ENCODE data around the gene ACBD6. TPM values are rescaled to one million over a fixed set of nuclear protein-coding genes. Genes with fewer than 3 reads are reported as not detected.
A peak's percentile ranks its signal among the peaks of the same experiment; 100 is the strongest.

Gene ACBD6
- total and polyA plus RNA-seq, 2 experiments from 2014 or later = 75.7 to 88.8 TPM

DNA sequence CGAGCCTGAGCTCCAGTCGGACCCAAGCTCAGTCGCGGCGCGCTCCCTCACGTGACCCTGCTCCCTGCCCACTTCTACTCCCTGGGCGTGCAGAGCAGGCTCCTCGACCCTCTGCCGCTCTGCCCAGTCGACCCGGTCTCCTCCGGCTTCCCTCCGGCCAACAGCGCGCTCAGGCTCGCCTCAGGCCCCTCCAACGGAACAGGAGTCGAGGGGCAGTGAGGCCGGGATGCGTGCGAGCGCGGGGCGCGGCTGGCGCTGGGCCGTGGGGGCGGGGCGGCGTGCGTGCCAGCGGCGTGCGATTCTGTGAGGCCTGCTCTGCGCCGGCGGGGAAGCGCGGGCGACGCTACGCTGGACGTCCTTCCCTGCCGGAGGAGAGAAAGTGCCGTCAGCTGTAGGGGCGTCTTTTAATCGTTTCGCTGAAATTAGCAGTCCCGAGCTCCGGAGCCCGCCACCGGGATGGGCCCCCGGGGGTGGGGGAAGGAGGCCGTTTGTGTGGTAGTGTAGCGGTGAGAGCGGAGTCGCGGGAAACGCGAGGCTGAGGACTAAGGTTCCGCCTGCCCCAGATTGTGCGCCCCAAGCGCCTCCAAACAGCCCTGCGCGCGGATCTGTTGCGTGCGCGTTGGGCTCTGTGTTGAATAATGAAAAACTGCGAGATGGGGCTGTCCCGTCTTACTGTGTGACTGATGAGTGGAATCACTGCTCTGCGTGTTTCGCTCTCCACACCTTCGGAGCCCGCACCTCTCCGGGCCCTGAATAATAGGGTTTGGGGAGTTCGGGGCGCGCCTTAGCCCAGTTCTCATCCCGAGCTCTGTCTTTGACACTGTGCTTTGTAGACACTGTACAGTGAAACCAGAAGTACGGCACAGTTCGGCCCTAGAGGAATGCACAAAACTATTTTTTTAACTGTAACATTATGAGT is at the start of gene ACBD6 (continued):
- TF ChIP-seq, protein P1, sequence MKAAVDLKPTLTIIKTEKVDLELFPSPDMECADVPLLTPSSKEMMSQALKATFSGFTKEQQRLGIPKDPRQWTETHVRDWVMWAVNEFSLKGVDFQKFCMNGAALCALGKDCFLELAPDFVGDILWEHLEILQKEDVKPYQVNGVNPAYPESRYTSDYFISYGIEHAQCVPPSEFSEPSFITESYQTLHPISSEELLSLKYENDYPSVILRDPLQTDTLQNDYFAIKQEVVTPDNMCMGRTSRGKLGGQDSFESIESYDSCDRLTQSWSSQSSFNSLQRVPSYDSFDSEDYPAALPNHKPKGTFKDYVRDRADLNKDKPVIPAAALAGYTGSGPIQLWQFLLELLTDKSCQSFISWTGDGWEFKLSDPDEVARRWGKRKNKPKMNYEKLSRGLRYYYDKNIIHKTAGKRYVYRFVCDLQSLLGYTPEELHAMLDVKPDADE (IDR thresholded peaks at IDR 0.05) = peak; percentile 33

DNA sequence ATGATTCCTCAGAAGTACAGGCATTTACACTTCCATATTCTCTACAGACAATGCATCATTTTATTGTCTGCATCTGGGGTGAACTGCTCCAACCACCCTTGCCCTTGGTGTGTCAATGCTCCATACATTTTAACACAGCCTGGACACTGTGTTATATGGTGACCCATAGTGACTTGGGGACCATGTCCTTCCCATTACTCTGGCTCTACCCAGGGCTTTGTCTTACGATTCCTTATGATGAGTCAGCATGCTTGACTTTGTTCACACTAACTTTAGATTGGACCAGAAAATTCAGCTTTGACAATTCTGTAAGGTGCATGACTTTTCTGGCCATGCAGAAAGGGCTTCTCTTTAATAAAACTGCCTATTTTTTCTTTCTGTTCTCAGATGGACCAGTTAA is 49.6 kb upstream of the ACBD6 start:
- DNase-seq (ENCODE audit: low spot score) (no peak), ATAC-seq (no peak)
- TF ChIP-seq EZH2 (IDR thresholded peaks at IDR 0.05; ENCODE audit: low read depth, unreplicated experiment) (no peak), STAT1 (IDR thresholded peaks at IDR 0.05; ENCODE audit: unreplicated experiment) (no peak), ZNF114 (CRISPR knock-in tag; IDR thresholded peaks at IDR 0.05) (no peak)
- TF ChIP-seq, protein P2, sequence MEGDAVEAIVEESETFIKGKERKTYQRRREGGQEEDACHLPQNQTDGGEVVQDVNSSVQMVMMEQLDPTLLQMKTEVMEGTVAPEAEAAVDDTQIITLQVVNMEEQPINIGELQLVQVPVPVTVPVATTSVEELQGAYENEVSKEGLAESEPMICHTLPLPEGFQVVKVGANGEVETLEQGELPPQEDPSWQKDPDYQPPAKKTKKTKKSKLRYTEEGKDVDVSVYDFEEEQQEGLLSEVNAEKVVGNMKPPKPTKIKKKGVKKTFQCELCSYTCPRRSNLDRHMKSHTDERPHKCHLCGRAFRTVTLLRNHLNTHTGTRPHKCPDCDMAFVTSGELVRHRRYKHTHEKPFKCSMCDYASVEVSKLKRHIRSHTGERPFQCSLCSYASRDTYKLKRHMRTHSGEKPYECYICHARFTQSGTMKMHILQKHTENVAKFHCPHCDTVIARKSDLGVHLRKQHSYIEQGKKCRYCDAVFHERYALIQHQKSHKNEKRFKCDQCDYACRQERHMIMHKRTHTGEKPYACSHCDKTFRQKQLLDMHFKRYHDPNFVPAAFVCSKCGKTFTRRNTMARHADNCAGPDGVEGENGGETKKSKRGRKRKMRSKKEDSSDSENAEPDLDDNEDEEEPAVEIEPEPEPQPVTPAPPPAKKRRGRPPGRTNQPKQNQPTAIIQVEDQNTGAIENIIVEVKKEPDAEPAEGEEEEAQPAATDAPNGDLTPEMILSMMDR (conservative IDR thresholded peaks at IDR 0.05; ENCODE audit: low read depth in 2 of 2) = no peak
- TF ChIP-seq, protein P3, sequence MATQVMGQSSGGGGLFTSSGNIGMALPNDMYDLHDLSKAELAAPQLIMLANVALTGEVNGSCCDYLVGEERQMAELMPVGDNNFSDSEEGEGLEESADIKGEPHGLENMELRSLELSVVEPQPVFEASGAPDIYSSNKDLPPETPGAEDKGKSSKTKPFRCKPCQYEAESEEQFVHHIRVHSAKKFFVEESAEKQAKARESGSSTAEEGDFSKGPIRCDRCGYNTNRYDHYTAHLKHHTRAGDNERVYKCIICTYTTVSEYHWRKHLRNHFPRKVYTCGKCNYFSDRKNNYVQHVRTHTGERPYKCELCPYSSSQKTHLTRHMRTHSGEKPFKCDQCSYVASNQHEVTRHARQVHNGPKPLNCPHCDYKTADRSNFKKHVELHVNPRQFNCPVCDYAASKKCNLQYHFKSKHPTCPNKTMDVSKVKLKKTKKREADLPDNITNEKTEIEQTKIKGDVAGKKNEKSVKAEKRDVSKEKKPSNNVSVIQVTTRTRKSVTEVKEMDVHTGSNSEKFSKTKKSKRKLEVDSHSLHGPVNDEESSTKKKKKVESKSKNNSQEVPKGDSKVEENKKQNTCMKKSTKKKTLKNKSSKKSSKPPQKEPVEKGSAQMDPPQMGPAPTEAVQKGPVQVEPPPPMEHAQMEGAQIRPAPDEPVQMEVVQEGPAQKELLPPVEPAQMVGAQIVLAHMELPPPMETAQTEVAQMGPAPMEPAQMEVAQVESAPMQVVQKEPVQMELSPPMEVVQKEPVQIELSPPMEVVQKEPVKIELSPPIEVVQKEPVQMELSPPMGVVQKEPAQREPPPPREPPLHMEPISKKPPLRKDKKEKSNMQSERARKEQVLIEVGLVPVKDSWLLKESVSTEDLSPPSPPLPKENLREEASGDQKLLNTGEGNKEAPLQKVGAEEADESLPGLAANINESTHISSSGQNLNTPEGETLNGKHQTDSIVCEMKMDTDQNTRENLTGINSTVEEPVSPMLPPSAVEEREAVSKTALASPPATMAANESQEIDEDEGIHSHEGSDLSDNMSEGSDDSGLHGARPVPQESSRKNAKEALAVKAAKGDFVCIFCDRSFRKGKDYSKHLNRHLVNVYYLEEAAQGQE (IDR thresholded peaks at IDR 0.05; ENCODE audit: unreplicated experiment) = no peak
- TF ChIP-seq, protein P4, sequence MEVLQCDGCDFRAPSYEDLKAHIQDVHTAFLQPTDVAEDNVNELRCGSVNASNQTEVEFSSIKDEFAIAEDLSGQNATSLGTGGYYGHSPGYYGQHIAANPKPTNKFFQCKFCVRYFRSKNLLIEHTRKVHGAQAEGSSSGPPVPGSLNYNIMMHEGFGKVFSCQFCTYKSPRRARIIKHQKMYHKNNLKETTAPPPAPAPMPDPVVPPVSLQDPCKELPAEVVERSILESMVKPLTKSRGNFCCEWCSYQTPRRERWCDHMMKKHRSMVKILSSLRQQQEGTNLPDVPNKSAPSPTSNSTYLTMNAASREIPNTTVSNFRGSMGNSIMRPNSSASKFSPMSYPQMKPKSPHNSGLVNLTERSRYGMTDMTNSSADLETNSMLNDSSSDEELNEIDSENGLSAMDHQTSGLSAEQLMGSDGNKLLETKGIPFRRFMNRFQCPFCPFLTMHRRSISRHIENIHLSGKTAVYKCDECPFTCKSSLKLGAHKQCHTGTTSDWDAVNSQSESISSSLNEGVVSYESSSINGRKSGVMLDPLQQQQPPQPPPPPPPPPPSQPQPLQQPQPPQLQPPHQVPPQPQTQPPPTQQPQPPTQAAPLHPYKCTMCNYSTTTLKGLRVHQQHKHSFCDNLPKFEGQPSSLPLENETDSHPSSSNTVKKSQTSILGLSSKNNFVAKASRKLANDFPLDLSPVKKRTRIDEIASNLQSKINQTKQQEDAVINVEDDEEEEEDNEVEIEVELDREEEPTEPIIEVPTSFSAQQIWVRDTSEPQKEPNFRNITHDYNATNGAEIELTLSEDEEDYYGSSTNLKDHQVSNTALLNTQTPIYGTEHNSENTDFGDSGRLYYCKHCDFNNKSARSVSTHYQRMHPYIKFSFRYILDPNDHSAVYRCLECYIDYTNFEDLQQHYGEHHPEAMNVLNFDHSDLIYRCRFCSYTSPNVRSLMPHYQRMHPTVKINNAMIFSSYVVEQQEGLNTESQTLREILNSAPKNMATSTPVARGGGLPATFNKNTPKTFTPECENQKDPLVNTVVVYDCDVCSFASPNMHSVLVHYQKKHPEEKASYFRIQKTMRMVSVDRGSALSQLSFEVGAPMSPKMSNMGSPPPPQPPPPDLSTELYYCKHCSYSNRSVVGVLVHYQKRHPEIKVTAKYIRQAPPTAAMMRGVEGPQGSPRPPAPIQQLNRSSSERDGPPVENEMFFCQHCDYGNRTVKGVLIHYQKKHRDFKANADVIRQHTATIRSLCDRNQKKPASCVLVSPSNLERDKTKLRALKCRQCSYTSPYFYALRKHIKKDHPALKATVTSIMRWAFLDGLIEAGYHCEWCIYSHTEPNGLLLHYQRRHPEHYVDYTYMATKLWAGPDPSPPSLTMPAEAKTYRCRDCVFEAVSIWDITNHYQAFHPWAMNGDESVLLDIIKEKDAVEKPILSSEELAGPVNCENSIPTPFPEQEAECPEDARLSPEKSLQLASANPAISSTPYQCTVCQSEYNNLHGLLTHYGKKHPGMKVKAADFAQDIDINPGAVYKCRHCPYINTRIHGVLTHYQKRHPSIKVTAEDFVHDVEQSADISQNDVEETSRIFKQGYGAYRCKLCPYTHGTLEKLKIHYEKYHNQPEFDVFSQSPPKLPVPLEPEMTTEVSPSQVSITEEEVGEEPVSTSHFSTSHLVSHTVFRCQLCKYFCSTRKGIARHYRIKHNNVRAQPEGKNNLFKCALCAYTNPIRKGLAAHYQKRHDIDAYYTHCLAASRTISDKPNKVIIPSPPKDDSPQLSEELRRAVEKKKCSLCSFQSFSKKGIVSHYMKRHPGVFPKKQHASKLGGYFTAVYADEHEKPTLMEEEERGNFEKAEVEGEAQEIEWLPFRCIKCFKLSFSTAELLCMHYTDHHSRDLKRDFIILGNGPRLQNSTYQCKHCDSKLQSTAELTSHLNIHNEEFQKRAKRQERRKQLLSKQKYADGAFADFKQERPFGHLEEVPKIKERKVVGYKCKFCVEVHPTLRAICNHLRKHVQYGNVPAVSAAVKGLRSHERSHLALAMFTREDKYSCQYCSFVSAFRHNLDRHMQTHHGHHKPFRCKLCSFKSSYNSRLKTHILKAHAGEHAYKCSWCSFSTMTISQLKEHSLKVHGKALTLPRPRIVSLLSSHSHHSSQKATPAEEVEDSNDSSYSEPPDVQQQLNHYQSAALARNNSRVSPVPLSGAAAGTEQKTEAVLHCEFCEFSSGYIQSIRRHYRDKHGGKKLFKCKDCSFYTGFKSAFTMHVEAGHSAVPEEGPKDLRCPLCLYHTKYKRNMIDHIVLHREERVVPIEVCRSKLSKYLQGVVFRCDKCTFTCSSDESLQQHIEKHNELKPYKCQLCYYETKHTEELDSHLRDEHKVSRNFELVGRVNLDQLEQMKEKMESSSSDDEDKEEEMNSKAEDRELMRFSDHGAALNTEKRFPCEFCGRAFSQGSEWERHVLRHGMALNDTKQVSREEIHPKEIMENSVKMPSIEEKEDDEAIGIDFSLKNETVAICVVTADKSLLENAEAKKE (CRISPR knock-in tag; IDR thresholded peaks at IDR 0.05) = no peak
- no peaks in the 10 kb centered on the region for H3K36me3 Mint-ChIP-seq (ENCODE audit: low read depth)
- Histone ChIP-seq H3K27ac (ENCODE audit: low read depth) (no peak overlapping the region), H2AFZ (no peak overlapping the region), H3K4me1 (ENCODE audit: insufficient read depth) (no peaks in the 10 kb centered on the region), H3K9me2 (ENCODE audit: insufficient read depth) (no peaks in the 10 kb centered on the region), H3K79me2 (replicated peaks; ENCODE audit: insufficient read depth) (no peaks in the 10 kb centered on the region), H3K27me3 (ENCODE audit: insufficient read depth) (no peaks in the 10 kb centered on the region), H3K4me3 (no peak overlapping the region), H3K36me3 (ENCODE audit: insufficient read depth) (no peaks in the 10 kb centered on the region), H3K4me2 (no peak overlapping the region), H3F3A (replicated peaks; ENCODE audit: low read depth) (no peaks in the 10 kb centered on the region), H4K20me1 (replicated peaks; ENCODE audit: insufficient read depth) (no peaks in the 10 kb centered on the region)
- no peak overlapping the region for H3K27ac Mint-ChIP-seq
- no peak overlapping the region for H3K4me3 Mint-ChIP-seq
- H3K4me1 Mint-ChIP-seq = no peaks in the 10 kb centered on the region; the same call in 1 of the 3 replicates
- peaks cover 4% of the 10 kb centered on the region for H3K27me3 Mint-ChIP-seq (ENCODE audit: insufficient read depth, low read depth, poor library complexity)
- H3K9me3 Mint-ChIP-seq = no peaks in the 10 kb centered on the region
